CD14-positive monocyte (primary cell): ENCODE measurements around the gene RPS27A. TPM values are rescaled to one million over a fixed set of nuclear protein-coding genes. Genes with fewer than 3 reads are reported as not detected.

ENCODE experiments used
- DNase-seq, 3 donors: peaks; one replicate each; pipeline ENCODE4 v3.0.0-alpha.2; 2011 to 2022
- H2AFZ ChIP-seq: 2 replicates; pipeline ENCODE4 v1.6.0; 2012; ENCODE audit warnings: mild to moderate bottlenecking, low read depth, low read length, inconsistent platforms; ENCODE audit not compliant: insufficient read depth, poor library complexity, severe bottlenecking
- H3K27ac ChIP-seq, 2 donors: 1 replicate in 1 of 2; 2 replicates in 1 of 2; pipeline ENCODE4 v1.5.1; 2012 to 2013; ENCODE audit warnings: low read length in 2 of 2, control low read depth in 1 of 2, inconsistent platforms in 1 of 2, low read depth in 1 of 2, mild to moderate bottlenecking in 1 of 2
- H3K27me3 ChIP-seq, 2 donors: one replicate each; pipeline versions ENCODE4 v1.6.0 to v1.6.1; 2011 to 2013; ENCODE audit warnings: low read length in 2 of 2; ENCODE audit not compliant: control insufficient read depth in 2 of 2, insufficient read depth in 2 of 2
- H3K36me3 ChIP-seq, 2 donors: replicated peaks in 1 of 2; 1 replicate in 1 of 2; 2 replicates in 1 of 2; pipeline versions ENCODE4 v1.5.1 to v1.6.1; 2012 to 2013; ENCODE audit warnings: low read length in 2 of 2, control low read depth in 1 of 2, inconsistent platforms in 1 of 2, mild to moderate bottlenecking in 1 of 2; ENCODE audit not compliant: insufficient read depth in 2 of 2, control insufficient read depth in 1 of 2
- H3K4me1 ChIP-seq, 2 donors: 1 replicate in 1 of 2; 2 replicates in 1 of 2; pipeline versions ENCODE4 v1.5.1 to v1.6.1; 2012 to 2013; ENCODE audit warnings: low read length in 2 of 2, control low read depth in 1 of 2, inconsistent platforms in 1 of 2, mild to moderate bottlenecking in 1 of 2, moderate library complexity in 1 of 2; ENCODE audit not compliant: insufficient read depth in 2 of 2, control insufficient read depth in 1 of 2
- H3K4me2 ChIP-seq: replicated peaks from 2 replicates; pipeline ENCODE3; 2012; ENCODE audit warnings: low read length, moderate library complexity, mild to moderate bottlenecking; ENCODE audit not compliant: poor library complexity, severe bottlenecking; ENCODE audit errors: extremely low read depth
- H3K4me3 ChIP-seq, 3 experiments: fragments of 200-600 bp in 1 of 3; sonication (generic) in 1 of 3; replicated peaks in 1 of 3; 1 replicate in 2 of 3; 2 replicates in 1 of 3; pipeline ENCODE4 v1.5.1; 2011 to 2013; ENCODE audit warnings: low read length in 3 of 3, mild to moderate bottlenecking in 3 of 3, control low read depth in 2 of 3, low read depth in 2 of 3, inconsistent platforms in 1 of 3, moderate library complexity in 1 of 3
- H3K79me2 ChIP-seq: 2 replicates; pipeline ENCODE4 v1.6.0; 2012; ENCODE audit warnings: mild to moderate bottlenecking, control low read depth, inconsistent platforms, low read length, moderate library complexity; ENCODE audit not compliant: insufficient read depth
- H3K9ac ChIP-seq: 2 replicates; pipeline ENCODE4 v1.6.0; 2017; ENCODE audit warnings: low read length, mild to moderate bottlenecking; ENCODE audit not compliant: insufficient read depth, poor library complexity, severe bottlenecking
- H3K9me3 ChIP-seq, 2 donors: replicated peaks in 1 of 2; 1 replicate in 1 of 2; 2 replicates in 1 of 2; pipeline versions ENCODE4 v1.5.1 to v1.6.1; 2012 to 2013; ENCODE audit warnings: low read length in 2 of 2, control low read depth in 1 of 2; ENCODE audit not compliant: control insufficient read depth in 1 of 2, insufficient read depth in 1 of 2
- H4K20me1 ChIP-seq: 2 replicates; pipeline ENCODE4 v1.6.0; 2012; ENCODE audit warnings: mild to moderate bottlenecking, low read length, control low read depth, moderate library complexity; ENCODE audit not compliant: insufficient read depth
- H3K27ac Mint-ChIP-seq, 7 donors: one replicate each; pipeline ENCODE4 v1.8.0; 2020; ENCODE audit warnings: mild to moderate bottlenecking in 7 of 7, mixed read lengths in 7 of 7, moderate library complexity in 6 of 7, inconsistent platforms in 2 of 7
- H3K27me3 Mint-ChIP-seq, 3 donors: one replicate each; pipeline ENCODE4 v1.8.0; 2021 to 2022; ENCODE audit warnings: low read depth in 3 of 3, mild to moderate bottlenecking in 3 of 3, mixed read lengths in 3 of 3, moderate library complexity in 3 of 3, inconsistent platforms in 1 of 3
- H3K36me3 Mint-ChIP-seq, 2 donors: one replicate each; pipeline ENCODE4 v1.8.0; 2020; ENCODE audit warnings: mixed read lengths in 2 of 2, inconsistent platforms in 1 of 2, mild to moderate bottlenecking in 1 of 2
- H3K4me1 Mint-ChIP-seq: one replicate; pipeline ENCODE4 v1.8.0; 2020; ENCODE audit warnings: mild to moderate bottlenecking, mixed read lengths
- H3K4me3 Mint-ChIP-seq, 2 donors: one replicate each; pipeline ENCODE4 v1.8.0; 2020; ENCODE audit warnings: mild to moderate bottlenecking in 2 of 2, mixed read lengths in 2 of 2, moderate library complexity in 1 of 2
- H3K9me3 Mint-ChIP-seq, 7 donors: one replicate each; pipeline ENCODE4 v1.8.0; 2020 to 2022; ENCODE audit warnings: mixed read lengths in 7 of 7, mild to moderate bottlenecking in 6 of 7, moderate library complexity in 6 of 7, inconsistent platforms in 2 of 7
- CTCF ChIP-seq: fragments of 200-600 bp; IDR thresholded peaks from one replicate; pipeline ENCODE4 v1.8.0; 2022; ENCODE audit warnings: antibody characterized with exemption, mild to moderate bottlenecking
- WGBS: methylation state at CpG from one replicate; pipeline ENCODE4 v1.1.5; 2013; ENCODE audit warnings: missing lambda C conversion rate; ENCODE audit not compliant: insufficient coverage; 5-methylcytosine and 5-hydroxymethylcytosine counted together
- intact Hi-C, 2 donors: fragments of 100-400 bp; cut with micrococcal nuclease; formaldehyde crosslinking; loops; one replicate each; pipeline versions ENCODE4 v1.15.0 to v1.15.1; 2023
- polyA plus RNA-seq, 3 donors: library from polyadenylated mRNA; depleted of rRNA in 1 of 3; unstranded in 2 of 3; stranded (reverse) in 1 of 3; fragments of 300-500 nt in 2 of 3; fragments of >200 nt in 1 of 3; fragmentation: Illumina TruSeq in 2 of 3; gene quantifications; 1 replicate in 2 of 3; 2 replicates in 1 of 3; pipeline ENCODE4 v1.2.3, GENCODE V29; 2012 to 2021

Gene RPS27A
- polyA plus RNA-seq, 3 donors = 785 to 1,452 (median 967) TPM

GRCh38 chr2:55268288-55268906, 35.9 kb downstream of the RPS27A start:
- H3K4me3 ChIP-seq = peak overlapping the region; percentile 56 to 88 (median 88)
- intact Hi-C loops = no loop called here
- peak overlapping the region; percentile 93 to 96 for H3K4me3 Mint-ChIP-seq
- peak overlapping the region; percentile 85 for H3K9ac ChIP-seq
- H3K36me3 ChIP-seq = peaks cover 17 to 32% of the 10 kb centered on the region in 2 donors
- H2AFZ ChIP-seq = peak overlapping the region; percentile 95
- H3K27me3 Mint-ChIP-seq = peaks cover 0 to 3% (median 0%) of the 10 kb centered on the region in 3 donors
- peak overlapping the region; percentile 84 for H3K4me2 ChIP-seq
- 6% methylated on average over 10 of the region's 13 CpGs for WGBS
- no peaks in the 10 kb centered on the region for H4K20me1 ChIP-seq
- H3K27ac Mint-ChIP-seq = peak overlapping the region; percentile 93 to 97 (median 97)
- H3K79me2 ChIP-seq = no peaks in the 10 kb centered on the region
- H3K9me3 Mint-ChIP-seq = peaks cover 0 to 1% (median 0%) of the 10 kb centered on the region in 7 donors
- TF ChIP-seq CTCF = no peak
- H3K4me1 ChIP-seq = peaks cover 14 to 19% of the 10 kb centered on the region in 2 donors
- H3K27ac ChIP-seq = peak overlapping the region; percentile 95
- peaks cover 23 to 29% of the 10 kb centered on the region in 2 donors for H3K36me3 Mint-ChIP-seq
- H3K9me3 ChIP-seq = no peaks in the 10 kb centered on the region
- DNase-seq = peak in 2 of 3 donors; percentile 4 to 11
- peaks cover 19% of the 10 kb centered on the region for H3K4me1 Mint-ChIP-seq
- H3K27me3 ChIP-seq = no peaks in the 10 kb centered on the region

- Histone ChIP-seq H3K4me1 (peaks cover 14 to 19% of the 10 kb centered on the region in 2 donors), H4K20me1 (no peaks in the 10 kb centered on the region), H3K4me3 (peak within 1 kb of the TSS; percentile 56 to 88 (median 88)), H3K4me2 (peak within 1 kb of the TSS; percentile 84), H3K36me3 (peaks cover 10 to 26% of the 10 kb centered on the region in 2 donors), H3K9me3 (no peaks in the 10 kb centered on the region), H3K79me2 (no peaks in the 10 kb centered on the region), H3K27me3 (no peaks in the 10 kb centered on the region), H3K27ac (peak within 1 kb of the TSS; percentile 95), H2AFZ (peak within 1 kb of the TSS; percentile 95), H3K9ac (peak within 1 kb of the TSS; percentile 85)
- Mint-ChIP-seq H3K27ac (peak within 1 kb of the TSS; percentile 93 to 97 (median 97)), H3K27me3 (peaks cover 0 to 6% (median 0%) of the 10 kb centered on the region in 3 donors), H3K36me3 (peaks cover 17 to 22% of the 10 kb centered on the region in 2 donors), H3K9me3 (peaks cover 0 to 1% (median 0%) of the 10 kb centered on the region in 7 donors), H3K4me3 (peak within 1 kb of the TSS; percentile 93 to 96), H3K4me1 (peaks cover 19% of the 10 kb centered on the region)
- intact Hi-C loops = no loop called here
- under 1% methylated on average over 41 of the region's 43 CpGs for WGBS
- TF ChIP-seq CTCF = no peak
- DNase-seq = peak; percentile 89 to 93 (median 91)
These were observed 36.6 kb downstream of the RPS27A start, which contains the start of gene MTIF2 for GRCh38 chr2:55268907-55269644. TSS of gene MTIF2 (minus strand) at chr2:55269231. CDS start at chr2:55263858, 5,373 bp downstream.
